Keratinocyte (primary cell): Measurements from ENCODE around the gene SLC25A15. TPM values are rescaled to one million over a fixed set of nuclear protein-coding genes. Genes with fewer than 3 reads are reported as not detected.

ENCODE experiments used
- DNase-seq: peaks from one replicate; pipeline ENCODE4 v3.0.0-alpha.2; 2011; ENCODE audit warnings: low read depth, missing footprints, low spot score
- FAIRE-seq: peaks from 2 replicates; lab custom pipeline; 2011; peaks lifted over from hg19 to GRCh38; lab: Jason Lieb, UNC
- H2AFZ ChIP-seq: 2 replicates; pipeline ENCODE4 v1.6.0; 2012; ENCODE audit warnings: low read length, control low read depth, inconsistent platforms; ENCODE audit not compliant: control insufficient read depth
- H3K27ac ChIP-seq: 2 replicates; pipeline ENCODE4 v1.5.1; 2011; ENCODE audit warnings: low read length; ENCODE audit not compliant: control insufficient read depth, insufficient read depth
- H3K27me3 ChIP-seq: 3 replicates; pipeline ENCODE4 v1.6.0; 2011; ENCODE audit warnings: low read length; ENCODE audit not compliant: control insufficient read depth, insufficient read depth; ENCODE audit errors: extremely low read depth
- H3K36me3 ChIP-seq, 2 experiments: 2 replicates in 1 of 2; 3 replicates in 1 of 2; pipeline ENCODE4 v1.5.1; 2011; ENCODE audit warnings: low read length in 2 of 2, mild to moderate bottlenecking in 1 of 2; ENCODE audit not compliant: control insufficient read depth in 2 of 2, insufficient read depth in 2 of 2; ENCODE audit errors: extremely low read depth in 1 of 2
- H3K4me1 ChIP-seq: 3 replicates; pipeline ENCODE4 v1.5.1; 2011; ENCODE audit warnings: low read length; ENCODE audit not compliant: control insufficient read depth, insufficient read depth; ENCODE audit errors: extremely low read depth
- H3K4me2 ChIP-seq: 3 replicates; pipeline ENCODE4 v1.6.0; 2011; ENCODE audit warnings: low read depth, low read length; ENCODE audit not compliant: control insufficient read depth, insufficient read depth; ENCODE audit errors: extremely low read depth
- H3K4me3 ChIP-seq, 3 experiments: fragments of 200-600 bp in 1 of 3; sonication (generic) in 1 of 3; 2 replicates in 2 of 3; 3 replicates in 1 of 3; pipeline ENCODE4 v1.5.1; 2011 to 2016; ENCODE audit warnings: low read length in 3 of 3, mild to moderate bottlenecking in 3 of 3, control low read depth in 2 of 3, inconsistent platforms in 1 of 3, low read depth in 1 of 3, mixed read lengths in 1 of 3, mixed run types in 1 of 3, moderate library complexity in 1 of 3; ENCODE audit not compliant: control insufficient read depth in 2 of 3, insufficient read depth in 2 of 3; ENCODE audit errors: extremely low read depth in 1 of 3
- H3K79me2 ChIP-seq: 2 replicates; pipeline ENCODE4 v1.6.0; 2012; ENCODE audit warnings: low read length; ENCODE audit not compliant: control insufficient read depth, insufficient read depth
- H3K9ac ChIP-seq: 3 replicates; pipeline ENCODE4 v1.6.0; 2011; ENCODE audit warnings: low read length; ENCODE audit not compliant: control insufficient read depth, insufficient read depth; ENCODE audit errors: extremely low read depth
- H3K9me1 ChIP-seq: 3 replicates; pipeline ENCODE4 v1.6.0; 2011; ENCODE audit warnings: low read length; ENCODE audit not compliant: control insufficient read depth, insufficient read depth; ENCODE audit errors: extremely low read depth
- H3K9me3 ChIP-seq: 2 replicates; pipeline ENCODE4 v1.5.1; 2012; ENCODE audit warnings: low read depth, low read length; ENCODE audit not compliant: control insufficient read depth
- H4K20me1 ChIP-seq: 3 replicates; pipeline ENCODE4 v1.6.0; 2011; ENCODE audit warnings: low read length; ENCODE audit not compliant: control insufficient read depth, insufficient read depth; ENCODE audit errors: extremely low read depth
- EZH2 ChIP-seq: IDR thresholded peaks from one replicate; pipeline ENCODE4 v1.6.1; 2012; ENCODE audit warnings: inconsistent platforms, mild to moderate bottlenecking, low read length, moderate library complexity
- dilution Hi-C: fragments of 300-500 bp; cut with MboI; formaldehyde crosslinking; loops from one replicate; pipeline ENCODE4 v1.7.0; 2020; ENCODE audit warnings: low sequenced_read_pairs; ENCODE audit not compliant: extremely low pct_ligation_motif_present
- polyA plus RNA-seq, 5 experiments: library from polyadenylated mRNA; depleted of rRNA in 3 of 5; stranded (reverse) in 3 of 5; stranded (forward) in 1 of 5; unstranded in 1 of 5; fragments of >200 nt; gene quantifications; 1 replicate in 1 of 5; 2 replicates in 3 of 5; 3 replicates in 1 of 5; pipeline versions ENCODE4 v1.2.1 to v1.2.3, GENCODE V29; 2011 to 2012; ENCODE audit warnings: missing spikeins in 2 of 5, low read depth in 1 of 5, low replicate concordance in 1 of 5
- TF ChIP-seq, protein P1 (sequence below), 3 experiments: IDR thresholded peaks in 1 of 3; conservative IDR thresholded peaks in 1 of 3; optimal IDR thresholded peaks in 1 of 3; 2 replicates in 2 of 3; 3 replicates in 1 of 3; pipeline versions ENCODE3 to v1.5.1; 2011; ENCODE audit warnings: low read length in 3 of 3, mild to moderate bottlenecking in 3 of 3, moderate library complexity in 2 of 3, control low read depth in 1 of 3, inconsistent platforms in 1 of 3; ENCODE audit not compliant: insufficient read depth in 2 of 3; ENCODE audit errors: extremely low read depth in 1 of 3

The SLC25A15 gene
- polyA plus RNA-seq, 1 donor (not counting 4 experiments of a cell fraction or from before 2014, with no cell fraction given), result 13.1 TPM

DNA sequence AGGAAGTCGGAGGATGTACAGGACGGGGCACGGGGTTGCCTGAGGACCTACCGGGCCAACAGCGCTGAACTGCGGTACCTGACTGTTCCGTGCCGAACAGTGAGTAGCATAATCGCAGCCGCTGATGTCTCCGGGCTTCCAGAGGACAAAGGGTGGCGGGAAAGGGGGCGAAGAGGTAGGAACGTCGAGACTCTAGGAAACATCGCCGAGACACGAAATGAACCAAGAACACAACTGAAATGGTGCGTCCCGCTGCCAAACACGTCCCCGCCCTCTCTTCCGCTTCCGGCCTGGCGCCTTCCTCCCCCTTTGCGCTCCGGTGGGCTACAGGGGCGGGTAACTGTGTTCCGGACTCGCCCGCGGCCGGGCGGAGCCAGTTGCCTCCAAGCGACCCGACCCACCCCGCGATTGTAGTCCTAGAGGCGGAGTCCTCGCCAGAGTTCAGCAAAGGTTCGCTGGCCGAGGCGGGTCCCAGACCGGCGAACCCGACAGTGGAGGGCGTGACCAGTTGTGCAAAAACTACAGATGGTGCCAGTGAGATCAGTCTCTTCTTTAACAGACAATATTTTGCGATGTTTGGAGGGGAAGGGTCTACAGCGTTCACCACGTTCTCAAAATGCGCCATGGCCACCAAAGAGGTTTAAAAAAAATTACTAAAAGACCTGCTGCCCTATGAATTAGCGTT lies 18.3 kb upstream of the SLC25A15 start, which contains the start of gene MRPS31:
MRPS31 (minus strand) TSS at position 257 of the 685 bp plus-strand sequence; CDS start at position 203, 54 bp downstream.
- Histone ChIP-seq H3K27ac (peak within 1 kb of the TSS; percentile 73), H3K36me3 (peaks cover 0 to 2% of the 10 kb centered on the region in 2 experiments), H3K27me3 (no peaks in the 10 kb centered on the region), H3K9ac (peak within 1 kb of the TSS; percentile 84), H4K20me1 (no peaks in the 10 kb centered on the region), H3K9me3 (no peaks in the 10 kb centered on the region), H3K79me2 (peaks cover 15% of the 10 kb centered on the region), H3K4me2 (peak within 1 kb of the TSS; percentile 90), H3K9me1 (no peaks in the 10 kb centered on the region), H2AFZ (peak within 1 kb of the TSS; percentile 99), H3K4me1 (peaks cover 7% of the 10 kb centered on the region), H3K4me3 (peak within 1 kb of the TSS; percentile 61 to 95 (median 61))
- dilution Hi-C loops, result no loop called here
- FAIRE-seq (peak; percentile 36), DNase-seq (peak; percentile 40)
- TF ChIP-seq, protein P1, sequence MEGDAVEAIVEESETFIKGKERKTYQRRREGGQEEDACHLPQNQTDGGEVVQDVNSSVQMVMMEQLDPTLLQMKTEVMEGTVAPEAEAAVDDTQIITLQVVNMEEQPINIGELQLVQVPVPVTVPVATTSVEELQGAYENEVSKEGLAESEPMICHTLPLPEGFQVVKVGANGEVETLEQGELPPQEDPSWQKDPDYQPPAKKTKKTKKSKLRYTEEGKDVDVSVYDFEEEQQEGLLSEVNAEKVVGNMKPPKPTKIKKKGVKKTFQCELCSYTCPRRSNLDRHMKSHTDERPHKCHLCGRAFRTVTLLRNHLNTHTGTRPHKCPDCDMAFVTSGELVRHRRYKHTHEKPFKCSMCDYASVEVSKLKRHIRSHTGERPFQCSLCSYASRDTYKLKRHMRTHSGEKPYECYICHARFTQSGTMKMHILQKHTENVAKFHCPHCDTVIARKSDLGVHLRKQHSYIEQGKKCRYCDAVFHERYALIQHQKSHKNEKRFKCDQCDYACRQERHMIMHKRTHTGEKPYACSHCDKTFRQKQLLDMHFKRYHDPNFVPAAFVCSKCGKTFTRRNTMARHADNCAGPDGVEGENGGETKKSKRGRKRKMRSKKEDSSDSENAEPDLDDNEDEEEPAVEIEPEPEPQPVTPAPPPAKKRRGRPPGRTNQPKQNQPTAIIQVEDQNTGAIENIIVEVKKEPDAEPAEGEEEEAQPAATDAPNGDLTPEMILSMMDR (optimal IDR thresholded peaks at IDR 0.05 in 1 of 3, IDR thresholded peaks at IDR 0.05 in 1 of 3, conservative IDR thresholded peaks at IDR 0.05 in 1 of 3; ENCODE audit: extremely low read depth in 1 of 3, insufficient read depth in 2 of 3, low read length in 3 of 3), result no peak
- TF ChIP-seq EZH2, result no peak

DNA sequence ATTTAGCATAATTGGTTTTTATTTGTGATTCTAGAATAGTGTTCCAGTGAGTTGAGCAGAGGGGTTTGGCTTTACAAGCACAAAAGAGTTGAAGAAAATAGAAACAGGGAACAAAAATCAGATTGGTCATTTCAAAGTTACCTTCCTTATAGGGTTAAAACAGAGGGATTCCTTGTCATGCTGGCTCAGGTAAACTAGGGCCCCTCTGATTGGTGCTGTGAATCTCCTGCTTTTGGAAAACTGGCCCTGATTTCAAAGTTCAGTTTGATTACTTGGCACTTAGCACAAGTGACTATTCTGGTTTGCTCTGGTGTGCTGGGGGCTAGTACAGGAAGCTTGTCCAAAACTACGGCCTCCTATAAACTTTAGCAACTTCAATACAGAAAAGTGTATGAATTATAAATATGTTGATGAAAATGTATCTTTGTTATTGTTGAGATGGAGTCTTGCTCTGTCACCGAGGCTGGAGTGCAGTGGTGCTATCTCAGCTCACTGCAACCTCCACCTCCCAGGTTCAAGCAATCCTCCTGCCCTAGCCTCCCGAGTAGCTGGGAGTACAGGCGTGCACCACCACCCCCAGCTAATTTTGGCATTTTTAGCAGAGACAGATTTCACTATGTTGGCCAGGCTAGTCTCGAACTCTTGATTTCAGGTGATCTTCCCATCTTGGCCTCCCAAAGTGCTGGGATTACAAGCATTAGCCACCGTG lies 16.5 kb upstream of the SLC25A15 start:
- H3K9me3 ChIP-seq, result no peaks in the 10 kb centered on the region
- FAIRE-seq, result no peak

More for the DNA sequence above, 16.5 kb upstream of the SLC25A15 start:
- Histone ChIP-seq H3K4me3 (no peak overlapping the region), H3K9me1 (no peaks in the 10 kb centered on the region), H4K20me1 (no peaks in the 10 kb centered on the region), H3K36me3 (no peaks in the 10 kb centered on the region), H3K27ac (no peak overlapping the region), H3K27me3 (no peaks in the 10 kb centered on the region), H3K4me2 (no peak overlapping the region), H3K9ac (no peak overlapping the region), H3K79me2 (peaks cover 15% of the 10 kb centered on the region), H2AFZ (no peak overlapping the region), H3K4me1 (peaks cover 20% of the 10 kb centered on the region)
- TF ChIP-seq, protein P1 (optimal IDR thresholded peaks at IDR 0.05 in 1 of 3, IDR thresholded peaks at IDR 0.05 in 1 of 3, conservative IDR thresholded peaks at IDR 0.05 in 1 of 3; ENCODE audit: extremely low read depth in 1 of 3, insufficient read depth in 2 of 3, low read length in 3 of 3), result no peak
- no peak for TF ChIP-seq EZH2
- no peak for DNase-seq
- dilution Hi-C loops, result no loop called here
